B cell (primary cell): ENCODE measurements around the gene DNASE1L3. TPM values are rescaled to one million over a fixed set of nuclear protein-coding genes. Genes with fewer than 3 reads are reported as not detected.

ENCODE experiments used
- ATAC-seq: fragments of 200-7000 bp; cut with Tn5 transposase; one replicate; pipeline ENCODE4 v1.10.0; 2021; ENCODE audit warnings: low read depth, mild to moderate bottlenecking, moderate number of reproducible peaks, moderate library complexity
- CTCF ChIA-PET: fragments of 350-600 bp; sonication (Branson Sonifier 250); formaldehyde crosslinking; loops from one replicate; lab custom pipeline; 2021; ENCODE audit warnings: antibody characterized with exemption, inconsistent platforms; lab: Charles Lee
- POLR2A ChIA-PET: fragments of 350-600 bp; sonication (Branson Sonifier 250); formaldehyde crosslinking; loops from one replicate; lab custom pipeline; 2021; ENCODE audit warnings: antibody characterized with exemption; lab: Charles Lee
- DNase-seq: peaks from one replicate; pipeline ENCODE4 v3.0.0; 2013
- H2AFZ ChIP-seq: 2 replicates; pipeline ENCODE4 v1.6.1; 2012; ENCODE audit warnings: mild to moderate bottlenecking, low read depth, low read length; ENCODE audit not compliant: insufficient read depth, poor library complexity, severe bottlenecking
- H3K27ac ChIP-seq, 2 donors: 1 replicate in 1 of 2; 2 replicates in 1 of 2; pipeline ENCODE4 v1.5.1; 2012 to 2013; ENCODE audit warnings: low read length in 2 of 2, mild to moderate bottlenecking in 2 of 2, moderate library complexity in 1 of 2
- H3K27me3 ChIP-seq, 4 experiments: fragments of 200-600 bp in 1 of 4; sonication (generic) in 1 of 4; replicated peaks in 1 of 4; 1 replicate in 2 of 4; 2 replicates in 2 of 4; pipeline versions ENCODE4 v1.6.1 to v1.7.0; 2013 to 2016; ENCODE audit warnings: low read length in 3 of 4, mild to moderate bottlenecking in 2 of 4, mixed read lengths in 1 of 4, moderate library complexity in 1 of 4; ENCODE audit not compliant: insufficient read depth in 4 of 4, control insufficient read depth in 3 of 4; ENCODE audit errors: control extremely low read depth in 1 of 4
- H3K36me3 ChIP-seq, 2 experiments: replicated peaks in 1 of 2; 1 replicate in 1 of 2; 2 replicates in 1 of 2; pipeline versions ENCODE4 v1.6.1 to v1.7.1; 2013; ENCODE audit warnings: low read length in 1 of 2; ENCODE audit not compliant: insufficient read depth in 2 of 2, control insufficient read depth in 1 of 2; ENCODE audit errors: control extremely low read depth in 1 of 2, extremely low read depth in 1 of 2
- H3K4me1 ChIP-seq, 2 donors: fragments of 200-600 bp in 1 of 2; sonication (generic) in 1 of 2; 1 replicate in 1 of 2; 2 replicates in 1 of 2; pipeline versions ENCODE4 v1.5.1 to v1.6.1; 2013 to 2017; ENCODE audit warnings: low read length in 2 of 2; ENCODE audit not compliant: control insufficient read depth in 2 of 2, insufficient read depth in 2 of 2
- H3K4me2 ChIP-seq: replicated peaks from 2 replicates; pipeline ENCODE3; 2012; ENCODE audit warnings: mild to moderate bottlenecking, low read depth, low read length; ENCODE audit not compliant: poor library complexity, severe bottlenecking
- H3K4me3 ChIP-seq, 5 experiments: fragments of 200-600 bp in 1 of 5; sonication (generic) in 1 of 5; 1 replicate in 3 of 5; 2 replicates in 2 of 5; pipeline versions ENCODE4 v1.5.1 to v1.7.0; 2011 to 2016; ENCODE audit warnings: low read length in 4 of 5, mild to moderate bottlenecking in 4 of 5, low read depth in 2 of 5, control low read depth in 1 of 5, moderate library complexity in 1 of 5; ENCODE audit not compliant: insufficient read depth in 1 of 5; ENCODE audit errors: control extremely low read depth in 1 of 5, extremely low read depth in 1 of 5
- H3K79me2 ChIP-seq: fragments of 200-600 bp; sonication (generic); one replicate; pipeline ENCODE4 v1.6.0; 2016; ENCODE audit warnings: low read length; ENCODE audit not compliant: control insufficient read depth, insufficient read depth
- H3K9ac ChIP-seq: fragments of 200-600 bp; sonication (generic); 2 replicates; pipeline ENCODE4 v1.6.1; 2017; ENCODE audit warnings: mild to moderate bottlenecking, low read length, moderate library complexity
- H3K9me3 ChIP-seq, 3 donors: one replicate each; pipeline versions ENCODE4 v1.6.1 to v1.7.1; 2013; ENCODE audit warnings: low read length in 2 of 3; ENCODE audit not compliant: control insufficient read depth in 2 of 3, insufficient read depth in 1 of 3; ENCODE audit errors: control extremely low read depth in 1 of 3
- H4K20me1 ChIP-seq: 2 replicates; pipeline ENCODE4 v1.6.0; 2012; ENCODE audit warnings: mild to moderate bottlenecking, low read length; ENCODE audit not compliant: insufficient read depth, control insufficient read depth, poor library complexity, severe bottlenecking
- H3K27ac Mint-ChIP-seq: one replicate; pipeline ENCODE4 v1.8.0; 2021; ENCODE audit warnings: mixed read lengths
- H3K27me3 Mint-ChIP-seq: one replicate; pipeline ENCODE4 v1.8.0; 2021; ENCODE audit warnings: mixed read lengths
- H3K4me1 Mint-ChIP-seq: one replicate; pipeline ENCODE4 v1.8.0; 2021; ENCODE audit warnings: mixed read lengths
- H3K4me3 Mint-ChIP-seq: one replicate; pipeline ENCODE4 v1.8.0; 2021; ENCODE audit warnings: mixed read lengths
- H3K9me3 Mint-ChIP-seq: one replicate; pipeline ENCODE4 v1.8.0; 2022; ENCODE audit warnings: mixed read lengths; ENCODE audit not compliant: insufficient read depth
- CTCF ChIP-seq: fragments of 200-600 bp; IDR thresholded peaks from one replicate; pipeline ENCODE4 v1.8.0; 2022; ENCODE audit warnings: antibody characterized with exemption, mild to moderate bottlenecking
- EZH2 ChIP-seq: IDR thresholded peaks from 2 replicates; pipeline ENCODE4 v1.6.1; 2012; ENCODE audit warnings: borderline replicate concordance, low read depth, mild to moderate bottlenecking, moderate library complexity, low read length; ENCODE audit not compliant: insufficient read depth, poor library complexity, severe bottlenecking
- WGBS: methylation state at CpG from one replicate; pipeline ENCODE4 v1.1.5; 2013; ENCODE audit warnings: missing lambda C conversion rate; ENCODE audit not compliant: insufficient coverage; 5-methylcytosine and 5-hydroxymethylcytosine counted together
- intact Hi-C: fragments of 100-400 bp; cut with micrococcal nuclease; formaldehyde crosslinking; loops from one replicate; pipeline ENCODE4 v1.10.0; 2022
- polyA plus RNA-seq: library from polyadenylated mRNA; depleted of rRNA; stranded (reverse); fragments of >200 nt; gene quantifications from 2 replicates; pipeline ENCODE4 v1.2.3, GENCODE V29; 2012
- total RNA-seq, 2 donors: library from RNA; stranded (reverse); fragments of 120-200 nt in 1 of 2; gene quantifications; 1 replicate in 1 of 2; 2 replicates in 1 of 2; pipeline versions ENCODE4 v1.2.3 to v1.2.4, GENCODE V29; 2013 to 2022

DNASE1L3 gene
- total and polyA plus RNA-seq, 2 donors (not counting 1 experiment from before 2014, with no cell fraction given) = 0.39 to 2.6 TPM

- Histone ChIP-seq H3K9ac (no peak overlapping the region), H4K20me1 (no peaks in the 10 kb centered on the region), H3K79me2 (no peaks in the 10 kb centered on the region), H3K4me3 (no peak overlapping the region), H2AFZ (no peak overlapping the region), H3K27ac (no peak overlapping the region), H3K4me2 (no peak overlapping the region), H3K36me3 (no peaks in the 10 kb centered on the region), H3K27me3 (no peaks in the 10 kb centered on the region), H3K4me1 (peaks cover 5 to 8% of the 10 kb centered on the region in 2 donors), H3K9me3 (no peaks in the 10 kb centered on the region)
- Mint-ChIP-seq H3K4me1 (peaks cover 15% of the 10 kb centered on the region), H3K27me3 (no peaks in the 10 kb centered on the region), H3K9me3 (no peaks in the 10 kb centered on the region), H3K4me3 (no peak overlapping the region), H3K27ac (no peak overlapping the region)
- intact Hi-C loops = no loop called here
- DNase-seq (no peak), ATAC-seq (no peak)
- ChIA-PET POLR2A (interaction anchor here (0.7 kb wide), 1 partner anchor 138 kb away, joined by 3 read pairs; no protein-coding TSS in a partner anchor), CTCF (interaction anchor here (1.1 to 15.0 kb wide), 5 partner anchors 30 to 231 kb away, joined by 3 to 336 read pairs (median 33); partner anchors contain the start of genes DNASE1L3, HTD2 and RPP14)
- no peak for TF ChIP-seq EZH2
- no peak for TF ChIP-seq CTCF
- WGBS = 100% methylated on average over 6 of the region's 11 CpGs
Measured at GRCh38 chr3:58184309-58184981, 26.3 kb downstream of the DNASE1L3 start.

GRCh38 chr3:58183891-58184290 lies 26.9 kb downstream of the DNASE1L3 start:
- Mint-ChIP-seq H3K27ac (no peak overlapping the region), H3K9me3 (no peaks in the 10 kb centered on the region), H3K4me3 (no peak overlapping the region), H3K4me1 (peaks cover 16% of the 10 kb centered on the region), H3K27me3 (no peaks in the 10 kb centered on the region)
- H3K27ac ChIP-seq = no peak overlapping the region
- ChIA-PET POLR2A (no interaction called here), CTCF (interaction anchor here (1.3 to 15.0 kb wide), 4 partner anchors 30 to 231 kb away, joined by 3 to 336 read pairs (median 184); partner anchors contain the start of genes DNASE1L3, HTD2 and RPP14)
- intact Hi-C loops = no loop called here
- no peaks in the 10 kb centered on the region for H3K9me3 ChIP-seq
- ATAC-seq = no peak
- peaks cover 5 to 13% of the 10 kb centered on the region in 2 donors for H3K4me1 ChIP-seq
- WGBS = 85% methylated on average over 12 of the region's 12 CpGs
- DNase-seq = no peak
- H4K20me1 ChIP-seq = no peaks in the 10 kb centered on the region
- TF ChIP-seq EZH2 = no peak
- TF ChIP-seq CTCF = no peak
- H3K79me2 ChIP-seq = no peaks in the 10 kb centered on the region
- H3K27me3 ChIP-seq = no peaks in the 10 kb centered on the region
- H3K9ac ChIP-seq = no peak overlapping the region
- H3K4me3 ChIP-seq = no peak overlapping the region
- no peak overlapping the region for H2AFZ ChIP-seq
- H3K4me2 ChIP-seq = no peak overlapping the region
- H3K36me3 ChIP-seq = no peaks in the 10 kb centered on the region
